Measurements from ENCODE around the gene CROCC2. TPM values are rescaled to one million over a fixed set of nuclear protein-coding genes. Genes with fewer than 3 reads are reported as not detected.

CROCC2 gene
- total and polyA plus RNA-seq, 7 donors = under 0.01 to 0.09 TPM; not detected in 5

- Histone ChIP-seq H3K36me3 (peaks cover 0 to 4% (median 0%) of the 10 kb centered on the region in 4 donors), H3K27ac (no peak overlapping the region), H3K4me1 (peaks cover 0 to 17% (median 14%) of the 10 kb centered on the region in 4 donors), H3K9me3 (no peaks in the 10 kb centered on the region), H3K27me3 (peaks cover 0 to 28% (median 20%) of the 10 kb centered on the region in 3 donors), H3K4me3 (peak overlapping the region in 3 of 4 donors; percentile 25 to 42 (median 34))
- intact Hi-C loops (cut with DNase I) = no loop called here
- no peak for DNase-seq
- 11 to 14% methylated on average over 38 to 39 of the region's 39 CpGs for WGBS, 2 donors
- TF ChIP-seq CTCF (IDR thresholded peaks at IDR 0.05) (no peak), POLR2A (IDR thresholded peaks at IDR 0.05) (no peak), POLR2AphosphoS5 (IDR thresholded peaks at IDR 0.05) (no peak)
Measured at GRCh38 chr2:241035818-241036396, 129.8 kb downstream of the CROCC2 start.

GRCh38 chr2:241036397-241036963 is 130.3 kb downstream of the CROCC2 start:
- Histone ChIP-seq H3K9me3 (no peaks in the 10 kb centered on the region), H3K4me1 (peaks cover 0 to 17% (median 14%) of the 10 kb centered on the region in 4 donors), H3K4me3 (peak overlapping the region in 3 of 4 donors; percentile 25 to 42 (median 34)), H3K36me3 (peaks cover 0 to 4% (median 0%) of the 10 kb centered on the region in 4 donors), H3K27ac (no peak overlapping the region), H3K27me3 (peaks cover 0 to 28% (median 20%) of the 10 kb centered on the region in 3 donors)
- WGBS, 2 donors = 14 to 22% methylated on average over 36 of the region's 36 CpGs
- DNase-seq = peak; percentile 61
- TF ChIP-seq POLR2A (IDR thresholded peaks at IDR 0.05) (no peak), EP300 (IDR thresholded peaks at IDR 0.05) (no peak), CTCF (IDR thresholded peaks at IDR 0.05) (no peak), POLR2AphosphoS5 (IDR thresholded peaks at IDR 0.05) (no peak)
- intact Hi-C loops (cut with DNase I) = no loop called here

GRCh38 chr2:241036964-241037421 is 130.9 kb downstream of the CROCC2 start:
- peaks cover 0 to 17% (median 14%) of the 10 kb centered on the region in 4 donors for H3K4me1 ChIP-seq
- peaks cover 0 to 28% (median 20%) of the 10 kb centered on the region in 3 donors for H3K27me3 ChIP-seq
- H3K4me3 ChIP-seq = peak overlapping the region in 2 of 4 donors; percentile 34 to 42
- H3K9me3 ChIP-seq = no peaks in the 10 kb centered on the region
- WGBS, 2 donors = 43 to 65% methylated on average over 18 of the region's 18 CpGs
- TF ChIP-seq EP300 (IDR thresholded peaks at IDR 0.05) (no peak), POLR2A (IDR thresholded peaks at IDR 0.05) (no peak), POLR2AphosphoS5 (IDR thresholded peaks at IDR 0.05) (no peak), CTCF (IDR thresholded peaks at IDR 0.05) (no peak)
- intact Hi-C loops (cut with DNase I) = no loop called here
- DNase-seq = peak; percentile 56
- H3K36me3 ChIP-seq = peaks cover 0 to 4% (median 0%) of the 10 kb centered on the region in 4 donors
- H3K27ac ChIP-seq = no peak overlapping the region

GRCh38 chr2:241037498-241037897 is 131.4 kb downstream of the CROCC2 start:
- no peak for DNase-seq
- TF ChIP-seq EP300 (IDR thresholded peaks at IDR 0.05) = no peak
- TF ChIP-seq POLR2AphosphoS5 (IDR thresholded peaks at IDR 0.05) = no peak
- no peak for TF ChIP-seq CTCF (IDR thresholded peaks at IDR 0.05)
- Histone ChIP-seq H3K27ac (no peak overlapping the region), H3K36me3 (peaks cover 0 to 4% (median 0%) of the 10 kb centered on the region in 4 donors), H3K9me3 (no peaks in the 10 kb centered on the region), H3K4me1 (peaks cover 0 to 17% (median 14%) of the 10 kb centered on the region in 4 donors), H3K27me3 (peaks cover 0 to 28% (median 20%) of the 10 kb centered on the region in 3 donors), H3K4me3 (no peak overlapping the region)
- intact Hi-C loops (cut with DNase I) = no loop called here
- 87 to 91% methylated on average over 9 of the region's 9 CpGs for WGBS, 2 donors

Data from sigmoid colon (tissue), 7 donors.